IPS-11a (cell line): ENCODE measurements around the gene ELAVL4.

Source experiments
- H3K4me3 ChIP-seq: one replicate; pipeline ENCODE4 v1.5.1; 2013; ENCODE audit warnings: low read depth, low read length, control low read depth

ELAVL4 gene

GRCh38 chr1:50237056-50237455, 128.3 kb downstream of the ELAVL4 start:
- no peak overlapping the region for H3K4me3 ChIP-seq

DNA sequence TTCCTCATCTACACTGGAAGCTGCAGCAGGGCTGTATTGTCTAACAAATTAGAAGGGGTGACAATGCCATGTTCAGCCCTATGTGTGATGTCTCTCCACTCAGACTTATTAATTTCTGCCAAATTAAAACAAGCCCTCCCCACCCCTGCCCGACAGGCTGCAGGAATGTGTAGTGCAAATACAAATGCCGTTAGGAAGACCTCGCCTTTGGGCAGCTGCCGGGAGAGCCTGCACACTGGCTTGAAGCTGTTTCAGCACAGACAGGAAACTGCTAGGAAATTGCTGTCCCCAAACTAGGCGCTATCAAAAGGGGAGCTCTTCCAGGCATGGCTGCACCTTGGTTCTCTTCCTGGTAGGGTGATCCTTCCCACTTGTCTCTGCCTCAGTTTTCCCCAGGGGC, 135.2 kb downstream of the ELAVL4 start:
- H3K4me3 ChIP-seq: no peak overlapping the region

- no peak overlapping the region for H3K4me3 ChIP-seq
Observed at GRCh38 chr1:50246869-50247268, 138.1 kb downstream of the ELAVL4 start.

GRCh38 chr1:50251702-50252101, 143.0 kb downstream of the ELAVL4 start:
- peak overlapping the region; percentile 6 for H3K4me3 ChIP-seq

DNA sequence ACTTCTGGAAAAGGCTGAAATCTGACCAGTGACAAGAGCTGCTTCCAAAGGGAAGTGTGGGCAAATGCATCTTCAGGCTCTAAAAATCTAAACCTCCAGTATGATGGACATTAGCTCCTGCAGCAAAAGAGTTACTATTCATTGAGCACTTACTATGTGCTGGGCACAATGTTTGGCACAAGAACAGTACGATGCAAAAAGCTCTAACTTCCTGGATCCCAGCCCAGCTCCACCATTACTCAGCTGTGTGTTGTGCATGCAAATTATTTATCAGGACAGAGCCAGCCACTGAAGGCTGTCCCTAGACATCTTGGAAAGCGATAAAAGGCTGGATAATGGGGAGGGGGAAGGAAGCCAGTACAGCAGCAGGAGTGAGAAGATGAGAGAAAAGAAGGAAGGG, 143.5 kb downstream of the ELAVL4 start:
- H3K4me3 ChIP-seq: no peak overlapping the region
